ENCODE data around the gene HTT. TPM values are rescaled to one million over a fixed set of nuclear protein-coding genes. Genes with fewer than 3 reads are reported as not detected.
"Not testable (repeated sequence)": the region's sequence is repeated elsewhere in the genome, so short reads cannot be mapped to it uniquely, and the experiment has no call there.

Gene HTT
- total and polyA plus RNA-seq, 3 experiments from 2014 or later: 5.1 to 58.6 (median 54.7) TPM

DNA sequence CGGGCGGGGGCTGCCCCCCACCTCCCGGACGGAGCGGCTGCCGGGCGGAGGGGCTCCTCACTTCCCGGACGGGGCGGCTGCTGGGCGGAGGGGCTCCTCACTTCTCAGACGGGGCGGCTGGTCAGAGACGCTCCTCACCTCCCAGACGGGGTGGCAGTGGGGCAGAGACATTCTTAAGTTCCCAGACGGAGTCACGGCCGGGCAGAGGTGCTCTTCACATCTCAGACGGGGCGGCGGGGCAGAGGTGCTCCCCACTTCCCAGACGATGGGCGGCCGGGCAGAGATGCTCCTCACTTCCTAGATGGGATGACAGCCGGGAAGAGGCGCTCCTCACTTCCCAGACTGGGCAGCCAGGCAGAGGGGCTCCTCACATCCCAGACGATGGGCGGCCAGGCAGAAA, 20.2 kb downstream of the HTT start:
- H3K4me3 ChIP-seq (ENCODE audit: low read length); H3K4me1 ChIP-seq (ENCODE audit: insufficient read depth, low read length); H3K27ac Mint-ChIP-seq; DNase-seq; H3K9me3 ChIP-seq (ENCODE audit: low read length); CTCF ChIA-PET; H3K27me3 Mint-ChIP-seq; H3K4me3 Mint-ChIP-seq; H3K36me3 ChIP-seq (ENCODE audit: insufficient read depth, low read length); POLR2A ChIA-PET; H3K9me3 Mint-ChIP-seq; H3K27me3 ChIP-seq (ENCODE audit: insufficient read depth, low read length, poor library complexity, severe bottlenecking); H3K27ac ChIP-seq (ENCODE audit: low read depth, low read length): not testable (repeated sequence)
- peaks cover 8 to 22% (median 14%) of the 10 kb centered on the region in 3 donors for H3K4me1 Mint-ChIP-seq
- peaks cover 4 to 67% (median 14%) of the 10 kb centered on the region in 3 donors for H3K36me3 Mint-ChIP-seq

DNA sequence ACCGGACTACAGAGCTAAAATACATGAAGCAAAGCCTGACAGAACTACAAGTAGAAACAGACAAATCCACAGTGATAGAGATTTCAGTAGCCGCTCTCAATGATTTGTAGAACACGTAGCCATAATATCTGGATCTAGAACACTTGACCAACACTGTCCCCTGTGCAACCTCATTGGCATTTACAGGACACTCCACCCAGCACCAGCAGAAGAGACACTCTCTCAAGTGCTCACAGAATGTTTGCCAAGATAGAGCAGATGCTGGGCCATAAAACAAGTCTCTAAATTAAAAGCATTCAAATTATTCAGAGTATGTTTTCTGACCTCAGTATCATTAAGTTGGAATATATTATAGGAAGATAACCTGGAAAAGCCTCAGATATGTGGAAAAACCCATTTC, 21.7 kb downstream of the HTT start:
- peaks cover 9 to 21% (median 10%) of the 10 kb centered on the region in 3 donors for H3K4me1 Mint-ChIP-seq
- H3K27me3 ChIP-seq (ENCODE audit: insufficient read depth, low read length, poor library complexity, severe bottlenecking): no peaks in the 10 kb centered on the region
- H3K9me3 Mint-ChIP-seq: no peaks in the 10 kb centered on the region
- no peaks in the 10 kb centered on the region for H3K9me3 ChIP-seq (ENCODE audit: low read length)
- H3K4me1 ChIP-seq (ENCODE audit: insufficient read depth, low read length): no peaks in the 10 kb centered on the region
- CTCF ChIA-PET: interaction anchor here (2.8 kb wide), 1 partner anchor 11 kb away, joined by 9 read pairs; no protein-coding TSS in a partner anchor
- no peaks in the 10 kb centered on the region for H3K27me3 Mint-ChIP-seq
- POLR2A ChIA-PET: no interaction called here
- no peak overlapping the region for H3K4me3 ChIP-seq (ENCODE audit: low read length)
- peaks cover 17% of the 10 kb centered on the region for H3K36me3 ChIP-seq (ENCODE audit: insufficient read depth, low read length)
- no peak overlapping the region for H3K4me3 Mint-ChIP-seq
- peaks cover 4 to 73% (median 15%) of the 10 kb centered on the region in 3 donors for H3K36me3 Mint-ChIP-seq
- H3K27ac ChIP-seq (ENCODE audit: low read depth, low read length): no peak overlapping the region
- DNase-seq: no peak
- peak overlapping the region in 1 of 8 donors; percentile 66 for H3K27ac Mint-ChIP-seq

DNA sequence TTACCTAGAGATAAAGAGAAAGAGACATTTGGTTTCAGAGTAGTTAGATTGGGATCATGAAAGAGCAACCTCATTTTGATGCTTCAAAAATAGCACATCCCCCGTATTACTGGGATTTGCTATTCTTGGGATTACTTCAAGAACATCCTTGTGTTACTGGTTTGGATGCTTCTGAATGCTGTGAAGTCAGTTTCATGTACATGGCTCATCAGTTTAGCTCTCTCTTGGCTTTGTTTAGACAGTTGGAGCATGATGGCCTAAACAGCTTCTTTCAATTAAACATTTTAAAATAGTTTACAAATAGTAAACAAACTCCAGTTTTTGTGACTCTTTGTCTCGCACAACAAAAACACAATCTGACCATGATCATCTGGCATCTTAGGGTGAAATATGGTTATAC, 23.9 kb downstream of the HTT start:
- POLR2A ChIA-PET: no interaction called here
- no peak overlapping the region for H3K4me3 ChIP-seq (ENCODE audit: low read length)
- no peaks in the 10 kb centered on the region for H3K9me3 ChIP-seq (ENCODE audit: low read length)
- Mint-ChIP-seq H3K27me3 (no peaks in the 10 kb centered on the region), H3K4me3 (no peak overlapping the region), H3K36me3 (peaks cover 3 to 77% (median 14%) of the 10 kb centered on the region in 3 donors), H3K9me3 (no peaks in the 10 kb centered on the region), H3K4me1 (peaks cover 5 to 19% (median 10%) of the 10 kb centered on the region in 3 donors), H3K27ac (peak overlapping the region in 3 of 8 donors; percentile 3 to 75 (median 51))
- H3K4me1 ChIP-seq (ENCODE audit: insufficient read depth, low read length): no peaks in the 10 kb centered on the region
- H3K27me3 ChIP-seq (ENCODE audit: insufficient read depth, low read length, poor library complexity, severe bottlenecking): no peaks in the 10 kb centered on the region
- no peak overlapping the region for H3K27ac ChIP-seq (ENCODE audit: low read depth, low read length)
- H3K36me3 ChIP-seq (ENCODE audit: insufficient read depth, low read length): peaks cover 21% of the 10 kb centered on the region
- no peak for DNase-seq
- CTCF ChIA-PET: no interaction called here

DNA sequence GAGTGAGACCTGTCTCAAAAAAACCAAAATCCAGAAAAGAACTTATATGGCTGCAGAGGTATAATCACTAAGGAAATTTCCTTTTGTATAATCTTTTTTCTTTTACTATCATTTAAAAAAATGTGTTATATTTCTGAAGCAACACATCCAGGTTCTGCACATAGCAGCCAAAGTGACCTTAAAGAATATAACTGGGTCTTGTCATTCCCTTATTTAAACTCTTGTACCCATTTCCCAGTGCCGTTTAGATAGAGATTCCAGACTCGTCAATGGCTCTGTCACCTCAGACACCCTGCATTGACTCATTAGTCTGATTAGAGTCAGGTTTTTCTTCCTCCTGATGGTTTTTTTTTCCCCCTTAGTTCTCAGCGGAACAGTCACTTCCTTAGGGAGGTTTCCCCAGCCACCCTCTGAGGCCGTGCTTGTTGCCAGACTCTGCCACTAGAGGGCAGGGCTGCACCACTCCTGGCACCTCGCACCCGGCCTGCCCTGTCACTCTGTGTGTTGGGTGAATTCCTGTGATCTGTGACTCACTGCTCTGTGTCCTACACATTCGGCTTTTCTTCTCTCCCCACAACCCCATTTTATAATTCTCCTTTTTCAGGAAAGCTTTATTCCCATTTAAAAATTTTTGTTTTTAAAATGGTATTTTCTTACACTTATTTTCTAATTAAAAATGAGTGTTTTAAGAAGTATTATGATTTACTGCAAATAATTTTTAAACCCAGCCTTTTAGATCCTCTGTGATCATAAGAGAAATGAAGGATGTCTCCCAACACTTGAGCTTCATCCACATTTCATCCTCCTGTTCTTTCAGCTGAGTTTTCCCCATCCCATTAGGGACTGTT, 32.1 kb downstream of the HTT start:
- ChIA-PET POLR2A (interaction anchor here (1.0 kb wide), 1 partner anchor 774 kb away, joined by 5 read pairs; no protein-coding TSS in a partner anchor), CTCF (interaction anchor here (0.7 to 3.1 kb wide), 16 partner anchors 9 to 774 kb away, joined by 3 to 17 read pairs (median 4); partner anchors contain the start of gene HGFAC)
- Histone ChIP-seq H3K27ac (ENCODE audit: low read depth, low read length) (no peak overlapping the region), H3K4me3 (ENCODE audit: low read length) (no peak overlapping the region), H3K9me3 (ENCODE audit: low read length) (no peaks in the 10 kb centered on the region), H3K4me1 (ENCODE audit: insufficient read depth, low read length) (no peaks in the 10 kb centered on the region), H3K27me3 (ENCODE audit: insufficient read depth, low read length, poor library complexity, severe bottlenecking) (no peaks in the 10 kb centered on the region), H3K36me3 (ENCODE audit: insufficient read depth, low read length) (peaks cover 26% of the 10 kb centered on the region)
- Mint-ChIP-seq H3K27ac (peak overlapping the region in 6 of 8 donors; percentile 1 to 83 (median 60)), H3K4me3 (no peak overlapping the region), H3K36me3 (peaks cover 5 to 81% (median 24%) of the 10 kb centered on the region in 3 donors), H3K9me3 (no peaks in the 10 kb centered on the region), H3K27me3 (peaks cover 0 to 1% of the 10 kb centered on the region in 2 donors), H3K4me1 (peaks cover 6 to 11% (median 10%) of the 10 kb centered on the region in 3 donors)
- DNase-seq: peak; percentile 59 to 84 (median 76)

DNA sequence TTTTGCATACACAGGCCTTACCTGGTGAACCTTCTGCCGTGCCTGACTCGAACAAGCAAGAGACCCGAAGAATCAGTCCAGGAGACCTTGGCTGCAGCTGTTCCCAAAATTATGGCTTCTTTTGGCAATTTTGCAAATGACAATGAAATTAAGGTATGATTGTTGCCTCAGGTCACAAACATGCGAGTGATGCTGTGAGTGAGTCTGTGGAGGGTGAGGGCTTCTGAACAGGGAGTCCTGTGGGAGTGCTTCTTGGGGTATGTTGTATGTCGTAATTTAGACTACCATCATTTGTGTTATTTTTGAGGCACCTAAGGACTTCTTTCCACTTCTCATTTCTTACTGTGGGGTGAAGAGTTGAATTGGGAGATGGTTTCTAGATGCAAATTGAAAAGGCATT, 32.8 kb downstream of the HTT start:
- peaks cover 5 to 82% (median 26%) of the 10 kb centered on the region in 3 donors for H3K36me3 Mint-ChIP-seq
- H3K27ac ChIP-seq (ENCODE audit: low read depth, low read length): no peak overlapping the region
- no peaks in the 10 kb centered on the region for H3K9me3 ChIP-seq (ENCODE audit: low read length)
- H3K9me3 Mint-ChIP-seq: no peaks in the 10 kb centered on the region
- no peak overlapping the region for H3K4me3 Mint-ChIP-seq
- no peaks in the 10 kb centered on the region for H3K27me3 ChIP-seq (ENCODE audit: insufficient read depth, low read length, poor library complexity, severe bottlenecking)
- no peak overlapping the region for H3K27ac Mint-ChIP-seq
- H3K27me3 Mint-ChIP-seq: peaks cover 0 to 1% of the 10 kb centered on the region in 2 donors
- H3K4me1 ChIP-seq (ENCODE audit: insufficient read depth, low read length): no peaks in the 10 kb centered on the region
- ChIA-PET POLR2A (interaction anchor here (1.0 kb wide), 1 partner anchor 774 kb away, joined by 5 read pairs; no protein-coding TSS in a partner anchor), CTCF (interaction anchor here (0.7 to 3.1 kb wide), 18 partner anchors 9 to 773 kb away, joined by 3 to 17 read pairs (median 4); partner anchors contain the start of gene HGFAC)
- H3K36me3 ChIP-seq (ENCODE audit: insufficient read depth, low read length): peaks cover 31% of the 10 kb centered on the region
- H3K4me1 Mint-ChIP-seq: peaks cover 6 to 7% (median 7%) of the 10 kb centered on the region in 3 donors
- DNase-seq: no peak
- H3K4me3 ChIP-seq (ENCODE audit: low read length): no peak overlapping the region

DNA sequence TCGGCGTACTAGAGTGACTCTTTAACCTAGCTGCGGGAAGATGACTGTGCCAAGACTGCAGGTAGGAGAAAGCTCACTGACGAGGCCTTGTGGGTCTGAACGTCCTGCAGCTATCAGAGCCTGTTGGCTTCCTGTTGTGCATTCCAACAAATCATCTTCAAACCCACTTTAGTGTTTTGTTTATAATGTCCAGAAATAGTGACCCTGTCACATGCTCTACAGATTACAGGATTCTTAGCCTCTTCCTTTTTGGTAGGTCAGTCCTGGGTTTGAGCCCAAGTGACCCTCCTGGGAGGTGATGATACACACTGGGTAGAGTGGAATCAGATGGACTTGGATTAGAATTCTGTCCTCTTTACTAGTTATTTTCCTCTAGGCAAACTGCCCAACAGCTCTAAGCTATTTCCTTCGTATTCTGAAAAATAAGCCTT, 33.2 kb downstream of the HTT start:
- H3K27ac ChIP-seq (ENCODE audit: low read depth, low read length): no peak overlapping the region
- no peak overlapping the region for H3K4me3 Mint-ChIP-seq
- ChIA-PET POLR2A (interaction anchor here (1.0 kb wide), 1 partner anchor 773 kb away, joined by 5 read pairs; no protein-coding TSS in a partner anchor), CTCF (interaction anchor here (1.1 to 3.1 kb wide), 12 partner anchors 8 to 772 kb away, joined by 3 to 17 read pairs (median 5); partner anchors contain the start of gene HGFAC)
- H3K36me3 ChIP-seq (ENCODE audit: insufficient read depth, low read length): peaks cover 33% of the 10 kb centered on the region
- peaks cover 7 to 8% (median 7%) of the 10 kb centered on the region in 3 donors for H3K4me1 Mint-ChIP-seq
- H3K36me3 Mint-ChIP-seq: peaks cover 5 to 82% (median 29%) of the 10 kb centered on the region in 3 donors
- no peaks in the 10 kb centered on the region for H3K4me1 ChIP-seq (ENCODE audit: insufficient read depth, low read length)
- no peaks in the 10 kb centered on the region for H3K9me3 Mint-ChIP-seq
- H3K27me3 Mint-ChIP-seq: peaks cover 0 to 1% of the 10 kb centered on the region in 2 donors
- H3K9me3 ChIP-seq (ENCODE audit: low read length): no peaks in the 10 kb centered on the region
- H3K27me3 ChIP-seq (ENCODE audit: insufficient read depth, low read length, poor library complexity, severe bottlenecking): no peaks in the 10 kb centered on the region
- DNase-seq: no peak
- no peak overlapping the region for H3K27ac Mint-ChIP-seq
- H3K4me3 ChIP-seq (ENCODE audit: low read length): no peak overlapping the region

DNA sequence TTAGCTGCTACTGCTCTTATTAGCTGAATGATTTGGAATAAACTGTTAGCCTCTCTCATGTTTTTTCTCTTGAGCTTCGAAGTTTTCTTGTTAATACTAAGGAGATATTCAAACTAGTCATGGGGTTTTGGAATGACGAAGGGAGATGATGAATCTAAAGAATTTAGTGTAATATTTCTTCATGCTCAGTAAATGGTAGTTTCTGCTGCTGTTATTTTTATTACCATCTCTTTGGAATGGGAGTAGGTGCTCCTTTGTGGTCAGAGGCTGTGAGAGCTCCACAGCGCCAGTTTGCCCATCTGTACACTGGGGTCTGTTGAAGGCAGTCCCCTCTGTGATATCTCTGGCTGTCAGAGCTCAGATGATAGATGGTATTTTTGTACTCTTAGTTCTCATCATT, 33.7 kb downstream of the HTT start:
- H3K9me3 Mint-ChIP-seq: no peaks in the 10 kb centered on the region
- H3K27me3 Mint-ChIP-seq: peaks cover 0 to 1% of the 10 kb centered on the region in 2 donors
- no peak overlapping the region for H3K4me3 Mint-ChIP-seq
- H3K4me3 ChIP-seq (ENCODE audit: low read length): no peak overlapping the region
- H3K4me1 Mint-ChIP-seq: peaks cover 7 to 8% (median 7%) of the 10 kb centered on the region in 3 donors
- no peak overlapping the region for H3K27ac ChIP-seq (ENCODE audit: low read depth, low read length)
- H3K36me3 ChIP-seq (ENCODE audit: insufficient read depth, low read length): peaks cover 36% of the 10 kb centered on the region
- no peak for DNase-seq
- ChIA-PET POLR2A (no interaction called here), CTCF (interaction anchor here (1.1 to 3.1 kb wide), 6 partner anchors 20 to 772 kb away, joined by 3 to 17 read pairs (median 6); partner anchors contain the start of gene HGFAC)
- no peaks in the 10 kb centered on the region for H3K4me1 ChIP-seq (ENCODE audit: insufficient read depth, low read length)
- peaks cover 5 to 84% (median 29%) of the 10 kb centered on the region in 3 donors for H3K36me3 Mint-ChIP-seq
- H3K9me3 ChIP-seq (ENCODE audit: low read length): no peaks in the 10 kb centered on the region
- H3K27me3 ChIP-seq (ENCODE audit: insufficient read depth, low read length, poor library complexity, severe bottlenecking): no peaks in the 10 kb centered on the region
- peak overlapping the region in 1 of 8 donors; percentile 29 for H3K27ac Mint-ChIP-seq

DNA sequence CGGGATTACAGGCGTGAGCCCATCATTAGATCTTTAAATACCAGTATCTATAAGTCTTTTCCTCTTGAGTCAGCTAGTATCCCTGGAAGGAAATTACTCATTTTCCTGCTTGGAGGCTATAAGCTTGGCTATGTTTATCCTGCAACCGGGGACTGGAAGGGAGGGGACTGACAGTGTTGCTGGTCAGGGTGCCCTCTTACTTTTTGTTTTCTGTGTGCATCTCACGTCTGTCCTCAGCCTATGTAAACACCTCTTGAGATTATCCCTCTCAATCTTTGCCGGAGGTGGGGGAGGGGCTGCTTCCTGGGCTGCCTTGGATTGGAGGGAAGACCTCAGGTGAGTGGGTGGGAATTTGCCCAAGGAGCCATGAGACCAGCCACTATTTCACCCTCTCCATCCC, 37.0 kb downstream of the HTT start:
- no peak for DNase-seq
- Histone ChIP-seq H3K9me3 (ENCODE audit: low read length) (no peaks in the 10 kb centered on the region), H3K4me1 (ENCODE audit: insufficient read depth, low read length) (no peaks in the 10 kb centered on the region), H3K36me3 (ENCODE audit: insufficient read depth, low read length) (peaks cover 46% of the 10 kb centered on the region), H3K27ac (ENCODE audit: low read depth, low read length) (no peak overlapping the region), H3K4me3 (ENCODE audit: low read length) (no peak overlapping the region), H3K27me3 (ENCODE audit: insufficient read depth, low read length, poor library complexity, severe bottlenecking) (no peaks in the 10 kb centered on the region)
- H3K9me3 Mint-ChIP-seq: no peaks in the 10 kb centered on the region
- no peak overlapping the region for H3K4me3 Mint-ChIP-seq
- ChIA-PET CTCF (no interaction called here), POLR2A (no interaction called here)
- H3K27me3 Mint-ChIP-seq: no peaks in the 10 kb centered on the region
- H3K27ac Mint-ChIP-seq: no peak overlapping the region
- H3K36me3 Mint-ChIP-seq: peaks cover 5 to 94% (median 20%) of the 10 kb centered on the region in 3 donors
- H3K4me1 Mint-ChIP-seq: peaks cover 4 to 6% (median 6%) of the 10 kb centered on the region in 3 donors

Data from CD8-positive, alpha-beta memory T cell (primary cell).